ENCODE data around the gene SLC12A8. TPM values are rescaled to one million over a fixed set of nuclear protein-coding genes. Genes with fewer than 3 reads are reported as not detected.

The SLC12A8 gene
- total RNA-seq, 3 donors from 2014 or later, result 8.0 to 19.3 (median 13.6) TPM

DNA sequence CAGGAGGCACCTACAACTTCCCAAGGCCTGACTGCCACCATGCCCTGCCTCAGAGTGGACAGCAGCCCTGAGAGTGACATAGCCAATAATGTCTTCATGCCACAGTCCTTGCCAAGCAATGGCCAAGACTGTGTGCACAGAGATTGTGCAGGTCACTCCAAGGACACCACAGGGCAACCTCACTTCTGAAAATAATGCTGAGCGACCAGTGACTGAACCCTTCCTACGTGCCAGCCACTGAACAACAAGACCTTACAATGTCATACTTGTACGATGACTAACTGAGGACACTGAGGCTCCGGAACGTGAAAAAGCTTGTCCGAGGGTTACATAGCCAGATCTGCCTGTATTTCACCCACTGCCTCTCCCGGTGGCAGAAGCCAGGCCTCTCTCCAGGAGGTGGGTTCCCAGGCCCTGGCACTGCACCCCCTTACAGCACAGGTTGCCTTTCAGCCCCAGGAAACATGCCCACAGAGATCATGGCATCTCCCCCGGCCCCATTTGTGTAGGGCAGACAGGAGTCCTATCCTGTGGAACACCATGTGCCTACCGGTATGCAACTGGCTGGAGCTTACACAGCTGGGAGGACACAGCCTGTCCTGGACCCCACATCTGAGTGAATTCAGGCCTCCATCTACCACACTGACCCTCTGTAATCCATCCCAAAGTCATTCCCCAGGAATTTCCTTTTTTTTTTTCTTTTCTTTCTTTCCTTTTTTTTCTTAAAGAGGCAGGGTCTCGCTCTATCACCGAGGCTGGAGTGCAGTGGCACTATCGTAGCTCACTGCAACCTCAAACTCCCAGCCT, 72.3 kb downstream of the SLC12A8 start:
- intact Hi-C loops (cut with DNase I, micrococcal nuclease), result no loop called here
- H3K4me3 ChIP-seq, result no peak overlapping the region
- DNase-seq (no peak), ATAC-seq (no peak)
- no peaks in the 10 kb centered on the region for H3K36me3 ChIP-seq (ENCODE audit: low read depth)
- H3K9me3 ChIP-seq, result no peaks in the 10 kb centered on the region
- TF ChIP-seq CTCF (IDR thresholded peaks at IDR 0.05), result no peak
- no peaks in the 10 kb centered on the region for H3K4me1 ChIP-seq (ENCODE audit: low read depth)

DNA sequence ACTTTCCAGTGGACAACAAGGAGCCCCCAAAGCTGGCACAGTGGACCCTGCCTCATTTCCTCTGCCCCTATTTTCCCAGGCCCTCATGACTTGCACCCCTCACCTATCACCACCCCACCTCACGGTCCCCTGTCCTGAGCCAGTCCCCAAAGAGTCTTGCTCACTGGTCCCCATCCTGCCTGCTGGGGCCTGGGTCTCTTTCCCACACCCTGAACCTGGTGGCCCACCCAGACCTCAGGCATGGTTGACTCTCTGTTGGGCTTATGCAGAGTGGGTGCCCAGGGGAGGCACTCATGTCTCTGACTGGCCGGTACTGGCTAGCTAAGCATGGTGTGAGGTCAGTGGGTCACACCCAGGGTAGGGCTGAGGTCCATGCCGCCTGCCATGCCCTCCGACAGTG, 73.2 kb downstream of the SLC12A8 start:
- intact Hi-C loops (cut with DNase I, micrococcal nuclease), result no loop called here
- TF ChIP-seq CTCF (IDR thresholded peaks at IDR 0.05), result no peak
- ATAC-seq, result no peak
- DNase-seq, result no peak
- Histone ChIP-seq H3K36me3 (ENCODE audit: low read depth) (no peaks in the 10 kb centered on the region), H3K4me3 (no peak overlapping the region), H3K9me3 (no peaks in the 10 kb centered on the region), H3K4me1 (ENCODE audit: low read depth) (no peaks in the 10 kb centered on the region)

- no peaks in the 10 kb centered on the region for H3K36me3 ChIP-seq (ENCODE audit: low read depth)
- no peak overlapping the region for H3K4me3 ChIP-seq
- TF ChIP-seq CTCF (IDR thresholded peaks at IDR 0.05), result no peak
- ATAC-seq, result peak; percentile 22
- no peaks in the 10 kb centered on the region for H3K4me1 ChIP-seq (ENCODE audit: low read depth)
- no peak for DNase-seq
- intact Hi-C loops (cut with DNase I, micrococcal nuclease), result no loop called here
- no peaks in the 10 kb centered on the region for H3K9me3 ChIP-seq
Measured at GRCh38 chr3:125137358-125138033, 75.1 kb downstream of the SLC12A8 start.

GRCh38 chr3:125136966-125137357, 75.6 kb downstream of the SLC12A8 start:
- intact Hi-C loops (cut with DNase I, micrococcal nuclease), result no loop called here
- ATAC-seq (no peak), DNase-seq (no peak)
- Histone ChIP-seq H3K9me3 (no peaks in the 10 kb centered on the region), H3K4me3 (no peak overlapping the region), H3K4me1 (ENCODE audit: low read depth) (no peaks in the 10 kb centered on the region), H3K36me3 (ENCODE audit: low read depth) (no peaks in the 10 kb centered on the region)
- no peak for TF ChIP-seq CTCF (IDR thresholded peaks at IDR 0.05)

DNA sequence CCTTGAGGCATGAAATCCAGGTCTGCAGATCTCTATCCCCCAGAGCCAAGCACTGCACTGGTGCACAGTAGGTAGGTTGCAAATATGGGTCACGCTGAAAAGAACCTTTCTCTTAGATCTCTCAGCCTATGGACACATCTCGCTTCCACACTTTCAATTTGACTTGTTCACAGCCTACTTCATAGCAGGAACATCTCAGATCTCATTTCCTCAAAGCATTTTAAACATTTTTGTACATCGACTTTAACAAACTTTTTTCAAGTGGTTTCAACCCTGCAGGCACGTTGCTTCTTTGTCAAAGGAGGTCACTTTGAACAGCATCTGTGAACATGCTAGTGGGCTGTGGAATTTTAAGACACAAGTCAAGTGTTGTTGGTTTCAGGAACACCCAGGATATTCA, 76.0 kb downstream of the SLC12A8 start:
- no peak for TF ChIP-seq CTCF (IDR thresholded peaks at IDR 0.05)
- Histone ChIP-seq H3K9me3 (no peaks in the 10 kb centered on the region), H3K4me3 (no peak overlapping the region), H3K4me1 (ENCODE audit: low read depth) (no peaks in the 10 kb centered on the region), H3K36me3 (ENCODE audit: low read depth) (no peaks in the 10 kb centered on the region)
- intact Hi-C loops (cut with DNase I, micrococcal nuclease), result no loop called here
- ATAC-seq (no peak), DNase-seq (no peak)

All from mucosa of descending colon (tissue), 3 donors.